ENCODE results near the gene ALKBH8.
"Not testable (repeated sequence)": the region's sequence is repeated elsewhere in the genome, so short reads cannot be mapped to it uniquely, and the experiment has no call there.

Gene ALKBH8

GRCh38 chr11:107576497-107577345 lies 11.2 kb upstream of the ALKBH8 start:
- peak in 1 of 2 experiments; percentile 82 for DNase-seq

GRCh38 chr11:107573438-107573837 lies 7.9 kb upstream of the ALKBH8 start:
- no peak for DNase-seq

GRCh38 chr11:107570015-107570414 lies 4.5 kb upstream of the ALKBH8 start:
- DNase-seq = no peak

- DNase-seq = no peak
Measured at GRCh38 chr11:107567739-107568335, 2.3 kb upstream of the ALKBH8 start.

- no peak for DNase-seq
Measured at GRCh38 chr11:107566569-107566968, 1.0 kb upstream of the ALKBH8 start.

GRCh38 chr11:107565955-107566501 lies 493 bp upstream of the ALKBH8 start:
- not testable (repeated sequence) for DNase-seq

GRCh38 chr11:107564877-107565218 lies 687 bp downstream of the ALKBH8 start:
- DNase-seq = no peak

- DNase-seq = peak; percentile 43 to 87
Measured at GRCh38 chr11:107563702-107564101, 1.8 kb downstream of the ALKBH8 start.

GRCh38 chr11:107562647-107563208 lies 2.8 kb downstream of the ALKBH8 start:
- DNase-seq = peak; percentile 92 to 97

- peak; percentile 38 to 78 for DNase-seq
Measured at GRCh38 chr11:107561688-107562087, 3.8 kb downstream of the ALKBH8 start.

GRCh38 chr11:107550304-107550703 lies 15.2 kb downstream of the ALKBH8 start:
- no peak for DNase-seq

- DNase-seq = no peak
Measured at GRCh38 chr11:107549954-107550285, 15.6 kb downstream of the ALKBH8 start.

GRCh38 chr11:107549253-107549953 lies 16.1 kb downstream of the ALKBH8 start:
- peak in 1 of 2 experiments; percentile 68 for DNase-seq

GRCh38 chr11:107547961-107548360 lies 17.6 kb downstream of the ALKBH8 start:
- no peak for DNase-seq

GRCh38 chr11:107545101-107545514 lies 20.4 kb downstream of the ALKBH8 start:
- DNase-seq = peak in 1 of 2 experiments; percentile 31

GRCh38 chr11:107538821-107539220 lies 26.7 kb downstream of the ALKBH8 start:
- no peak for DNase-seq

- DNase-seq = no peak
Measured at GRCh38 chr11:107538239-107538638, 27.3 kb downstream of the ALKBH8 start.

GRCh38 chr11:107537155-107537554 lies 28.4 kb downstream of the ALKBH8 start:
- not testable (repeated sequence) for DNase-seq

GRCh38 chr11:107526197-107526596 lies 39.3 kb downstream of the ALKBH8 start:
- no peak for DNase-seq

- DNase-seq = no peak
Measured at GRCh38 chr11:107508858-107509244, 56.7 kb downstream of the ALKBH8 start.

GRCh38 chr11:107508201-107508857 lies 57.2 kb downstream of the ALKBH8 start:
- DNase-seq = no peak

GRCh38 chr11:107505647-107506225 lies 59.8 kb downstream of the ALKBH8 start:
- DNase-seq = no peak

Measured in SW 1271 (cell line).